ENCODE data around the gene RDH14.

The RDH14 gene

GRCh38 chr2:18519914-18520450, 40.5 kb downstream of the RDH14 start:
- no peak for DNase-seq

GRCh38 chr2:18518116-18519111, 42.0 kb downstream of the RDH14 start:
- no peak for DNase-seq

GRCh38 chr2:18517386-18517785, 43.1 kb downstream of the RDH14 start:
- DNase-seq: no peak

- DNase-seq: no peak
These were observed 44.3 kb downstream of the RDH14 start for GRCh38 chr2:18516112-18516511.

GRCh38 chr2:18514526-18515461, 45.7 kb downstream of the RDH14 start:
- no peak for DNase-seq

- DNase-seq: no peak
These were observed 49.7 kb downstream of the RDH14 start for GRCh38 chr2:18510775-18511174.

- DNase-seq: no peak
These were observed 53.5 kb downstream of the RDH14 start for GRCh38 chr2:18506883-18507509.

- no peak for DNase-seq
These were observed 54.6 kb downstream of the RDH14 start for GRCh38 chr2:18505703-18506341.
